Ishikawa (cell line): Measurements from ENCODE around the gene FAN1.

Experiments used
- EP300 ChIP-seq: IDR thresholded peaks from 2 replicates; pipeline ENCODE4 v1.6.1; 2012; ENCODE audit warnings: borderline replicate concordance
- MAX ChIP-seq: IDR thresholded peaks from 2 replicates; pipeline ENCODE4 v1.6.1; 2012
- YY1 ChIP-seq: IDR thresholded peaks from 2 replicates; pipeline ENCODE4 v1.6.1; 2012; ENCODE audit warnings: low read depth

- TF ChIP-seq YY1 (no peak), MAX (no peak), EP300 (no peak)
These were observed 44.4 kb upstream of the FAN1 start for GRCh38 chr15:30859091-30859874.
